Neuronal stem cell (in vitro differentiated cells): ENCODE results near the gene CLIC1.

Source experiments
- DNase-seq: peaks from one replicate; pipeline ENCODE4 v3.0.0-alpha.2; 2013; ENCODE audit warnings: low spot score
- H2AFZ ChIP-seq: one replicate; pipeline ENCODE4 v1.6.1; 2013; ENCODE audit warnings: mild to moderate bottlenecking, low read length, inconsistent platforms
- H2AK5ac ChIP-seq: 2 replicates; pipeline ENCODE4 v1.6.1; 2013; ENCODE audit warnings: low read depth, mild to moderate bottlenecking, inconsistent platforms, low read length, moderate library complexity, mixed read lengths
- H2BK120ac ChIP-seq: 2 replicates; pipeline ENCODE4 v1.6.1; 2013; ENCODE audit warnings: low read depth, mild to moderate bottlenecking, inconsistent platforms, low read length, moderate library complexity, mixed read lengths
- H2BK12ac ChIP-seq: one replicate; pipeline ENCODE4 v1.6.1; 2013; ENCODE audit warnings: low read length, inconsistent platforms
- H2BK15ac ChIP-seq: 2 replicates; pipeline ENCODE4 v1.6.1; 2013; ENCODE audit warnings: mild to moderate bottlenecking, low read length, inconsistent platforms, mixed read lengths
- H2BK5ac ChIP-seq: one replicate; pipeline ENCODE4 v1.6.1; 2013; ENCODE audit warnings: inconsistent platforms, mild to moderate bottlenecking, low read length, moderate library complexity
- H3K14ac ChIP-seq: one replicate; pipeline ENCODE4 v1.6.1; 2013; ENCODE audit warnings: low read length, inconsistent platforms
- H3K18ac ChIP-seq: 2 replicates; pipeline ENCODE4 v1.6.1; 2013; ENCODE audit warnings: low read length, inconsistent platforms
- H3K23ac ChIP-seq: 2 replicates; pipeline ENCODE4 v1.6.1; 2013; ENCODE audit warnings: low read depth, mild to moderate bottlenecking, mixed read lengths, low read length, inconsistent platforms; ENCODE audit not compliant: poor library complexity
- H3K27ac ChIP-seq: replicated peaks from 3 replicates; pipeline ENCODE4 v1.5.1; 2013; ENCODE audit warnings: low read length, inconsistent platforms
- H3K27me3 ChIP-seq, 3 experiments: 2 replicates each; pipeline ENCODE4 v1.6.1; 2013; ENCODE audit warnings: low read length in 3 of 3, mild to moderate bottlenecking in 2 of 3, inconsistent platforms in 1 of 3, low read depth in 1 of 3, mixed read lengths in 1 of 3, moderate library complexity in 1 of 3; ENCODE audit not compliant: control insufficient read depth in 3 of 3, insufficient read depth in 3 of 3
- H3K36me3 ChIP-seq, 2 donors: replicated peaks in 1 of 2; 2 replicates each; pipeline ENCODE4 v1.6.1; 2013; ENCODE audit warnings: low read length in 2 of 2; ENCODE audit not compliant: control insufficient read depth in 2 of 2, insufficient read depth in 2 of 2
- H3K4ac ChIP-seq: 2 replicates; pipeline ENCODE4 v1.6.1; 2013; ENCODE audit warnings: inconsistent platforms, mild to moderate bottlenecking, low read length, moderate library complexity
- H3K4me1 ChIP-seq, 2 donors: 1 replicate in 1 of 2; 2 replicates in 1 of 2; pipeline ENCODE4 v1.6.1; 2013; ENCODE audit warnings: low read length in 2 of 2, low read depth in 1 of 2; ENCODE audit not compliant: control insufficient read depth in 2 of 2, insufficient read depth in 1 of 2
- H3K4me2 ChIP-seq: one replicate; pipeline ENCODE4 v1.6.1; 2013; ENCODE audit warnings: mild to moderate bottlenecking, low read length, inconsistent platforms; ENCODE audit not compliant: insufficient read depth, poor library complexity, severe bottlenecking
- H3K4me3 ChIP-seq, 2 donors: 2 replicates each; pipeline ENCODE4 v1.5.1; 2013; ENCODE audit warnings: low read length in 2 of 2, mild to moderate bottlenecking in 2 of 2, inconsistent platforms in 1 of 2, moderate library complexity in 1 of 2
- H3K79me1 ChIP-seq: one replicate; pipeline ENCODE4 v1.6.1; 2013; ENCODE audit warnings: low read depth, mild to moderate bottlenecking, inconsistent platforms, low read length, moderate library complexity
- H3K9ac ChIP-seq: one replicate; pipeline ENCODE4 v1.6.1; 2013; ENCODE audit warnings: mild to moderate bottlenecking, low read depth, low read length, inconsistent platforms; ENCODE audit not compliant: poor library complexity
- H3K9me3 ChIP-seq, 2 donors: replicated peaks in 1 of 2; 2 replicates each; pipeline versions ENCODE3 to v1.6.1; 2013; ENCODE audit warnings: low read length in 2 of 2, mild to moderate bottlenecking in 2 of 2, inconsistent platforms in 1 of 2, low read depth in 1 of 2, mixed read lengths in 1 of 2, moderate library complexity in 1 of 2; ENCODE audit not compliant: control insufficient read depth in 2 of 2, insufficient read depth in 1 of 2
- H4K8ac ChIP-seq: one replicate; pipeline ENCODE4 v1.6.1; 2013; ENCODE audit warnings: low read depth, mild to moderate bottlenecking, inconsistent platforms, low read length, moderate library complexity
- H4K91ac ChIP-seq: one replicate; pipeline ENCODE4 v1.6.1; 2013; ENCODE audit warnings: low read length, low read depth, mild to moderate bottlenecking, inconsistent platforms; ENCODE audit not compliant: poor library complexity
- WGBS, 2 donors: extraction: QIAGEN DNeasy Blood & Tissue Kit; methylation state at CpG; one replicate each; pipeline ENCODE4 v1.1.7; 2013; ENCODE audit warnings: missing lambda C conversion rate in 2 of 2, mixed read lengths in 1 of 2; ENCODE audit not compliant: insufficient read length in 2 of 2, insufficient replicate concordance in 1 of 2; ENCODE audit errors: extremely low coverage in 2 of 2; 5-methylcytosine and 5-hydroxymethylcytosine counted together

CLIC1 gene

GRCh38 chr6:31690231-31691077 is 45.9 kb downstream of the CLIC1 start:
- Histone ChIP-seq H2BK15ac (no peak overlapping the region), H3K14ac (no peak overlapping the region), H3K36me3 (peaks cover 50 to 97% of the 10 kb centered on the region in 2 donors), H3K4me3 (no peak overlapping the region), H2AFZ (no peak overlapping the region), H3K18ac (no peak overlapping the region), H3K9me3 (no peaks in the 10 kb centered on the region), H4K8ac (no peak overlapping the region), H2BK120ac (no peak overlapping the region), H3K4me2 (no peak overlapping the region), H4K91ac (no peak overlapping the region), H3K79me1 (no peaks in the 10 kb centered on the region), H3K27ac (no peak overlapping the region), H2AK5ac (no peak overlapping the region), H3K4me1 (peaks cover 0 to 2% of the 10 kb centered on the region in 2 donors), H3K23ac (no peak overlapping the region), H3K9ac (peak overlapping the region; percentile 32), H3K4ac (no peak overlapping the region), H3K27me3 (no peaks in the 10 kb centered on the region), H2BK12ac (no peak overlapping the region), H2BK5ac (no peak overlapping the region)
- no CpG with 5 or more reads among the region's 10 CpGs for WGBS, 2 donors
- DNase-seq: no peak

GRCh38 chr6:31689249-31690110 is 46.9 kb downstream of the CLIC1 start:
- no peaks in the 10 kb centered on the region for H3K9me3 ChIP-seq
- H2BK12ac ChIP-seq: no peak overlapping the region
- no peak overlapping the region for H3K14ac ChIP-seq
- no CpG with 5 or more reads among the region's 11 CpGs for WGBS, 2 donors
- no peak overlapping the region for H2AK5ac ChIP-seq
- H3K36me3 ChIP-seq: peaks cover 46 to 92% of the 10 kb centered on the region in 2 donors
- H3K4ac ChIP-seq: no peak overlapping the region
- H3K27ac ChIP-seq: no peak overlapping the region
- no peak overlapping the region for H2AFZ ChIP-seq
- H3K4me3 ChIP-seq: no peak overlapping the region
- peaks cover 0 to 2% of the 10 kb centered on the region in 2 donors for H3K4me1 ChIP-seq
- no peak overlapping the region for H3K9ac ChIP-seq
- H3K4me2 ChIP-seq: no peak overlapping the region
- H3K27me3 ChIP-seq: no peaks in the 10 kb centered on the region
- no peak overlapping the region for H3K18ac ChIP-seq
- H4K91ac ChIP-seq: no peak overlapping the region
- H2BK15ac ChIP-seq: no peak overlapping the region
- no peaks in the 10 kb centered on the region for H3K79me1 ChIP-seq
- H3K23ac ChIP-seq: no peak overlapping the region
- no peak overlapping the region for H2BK5ac ChIP-seq
- DNase-seq: no peak
- no peak overlapping the region for H4K8ac ChIP-seq
- H2BK120ac ChIP-seq: no peak overlapping the region

DNA sequence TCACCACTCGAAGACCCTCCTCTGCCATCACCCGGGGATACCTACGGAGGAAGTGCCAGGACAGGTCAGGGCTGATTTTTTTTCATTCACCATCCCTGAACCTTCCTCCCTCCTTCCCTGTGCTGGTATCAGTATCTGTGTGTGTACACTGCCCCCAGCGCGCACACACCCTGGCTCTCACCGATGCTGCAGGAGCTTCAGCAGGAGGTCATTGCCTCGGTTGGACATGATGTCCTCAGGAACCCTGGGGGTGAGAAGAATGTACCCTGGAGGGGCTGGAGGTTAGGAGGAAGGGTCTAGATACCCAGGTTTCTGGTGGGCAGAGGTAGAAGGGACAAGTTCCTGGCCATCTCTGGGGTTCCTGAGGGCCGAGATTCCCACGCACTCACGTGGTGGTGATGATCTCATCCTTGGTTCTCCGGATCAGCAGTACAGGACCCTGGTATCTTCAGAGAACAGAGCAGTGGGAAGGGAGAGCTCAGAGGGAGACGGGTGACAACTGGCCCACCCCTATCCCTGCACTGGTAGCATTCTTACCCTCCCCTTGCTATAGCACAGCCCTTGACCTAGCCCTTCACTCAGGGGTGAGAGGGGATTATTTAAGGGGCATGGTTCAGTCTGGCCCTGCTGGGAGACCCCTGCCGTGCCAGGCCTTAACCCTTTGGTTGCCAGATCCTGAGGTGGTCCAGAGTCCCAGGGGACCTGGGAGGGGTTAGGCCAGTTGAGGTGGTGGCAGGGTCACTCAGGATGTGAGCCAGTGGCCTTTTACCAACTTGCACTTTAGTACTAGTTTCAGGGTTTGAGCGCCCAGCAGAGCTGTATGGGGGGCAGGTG is 48.3 kb downstream of the CLIC1 start:
- Histone ChIP-seq H3K79me1 (no peaks in the 10 kb centered on the region), H4K8ac (no peak overlapping the region), H3K4me1 (peaks cover 1 to 6% of the 10 kb centered on the region in 2 donors), H2AFZ (no peak overlapping the region), H3K36me3 (peaks cover 43 to 93% of the 10 kb centered on the region in 2 donors), H3K18ac (no peak overlapping the region), H2BK12ac (no peak overlapping the region), H2BK5ac (no peak overlapping the region), H2BK120ac (no peak overlapping the region), H3K4ac (no peak overlapping the region), H3K9me3 (no peaks in the 10 kb centered on the region), H3K27me3 (no peaks in the 10 kb centered on the region), H4K91ac (no peak overlapping the region), H3K27ac (no peak overlapping the region), H2BK15ac (no peak overlapping the region), H2AK5ac (no peak overlapping the region), H3K9ac (peak overlapping the region; percentile 15), H3K4me3 (no peak overlapping the region), H3K4me2 (no peak overlapping the region), H3K23ac (no peak overlapping the region), H3K14ac (no peak overlapping the region)
- WGBS, 2 donors: no CpG with 5 or more reads among the region's 14 CpGs
- no peak for DNase-seq
